Measurements from ENCODE around the gene ARHGAP12. TPM values are rescaled to one million over a fixed set of nuclear protein-coding genes. Genes with fewer than 3 reads are reported as not detected.
"Not testable (repeated sequence)": the region's sequence is repeated elsewhere in the genome, so short reads cannot be mapped to it uniquely, and the experiment has no call there.

The ARHGAP12 gene
- total RNA-seq, 2 donors from 2014 or later = 34.3 to 44.9 TPM

DNA sequence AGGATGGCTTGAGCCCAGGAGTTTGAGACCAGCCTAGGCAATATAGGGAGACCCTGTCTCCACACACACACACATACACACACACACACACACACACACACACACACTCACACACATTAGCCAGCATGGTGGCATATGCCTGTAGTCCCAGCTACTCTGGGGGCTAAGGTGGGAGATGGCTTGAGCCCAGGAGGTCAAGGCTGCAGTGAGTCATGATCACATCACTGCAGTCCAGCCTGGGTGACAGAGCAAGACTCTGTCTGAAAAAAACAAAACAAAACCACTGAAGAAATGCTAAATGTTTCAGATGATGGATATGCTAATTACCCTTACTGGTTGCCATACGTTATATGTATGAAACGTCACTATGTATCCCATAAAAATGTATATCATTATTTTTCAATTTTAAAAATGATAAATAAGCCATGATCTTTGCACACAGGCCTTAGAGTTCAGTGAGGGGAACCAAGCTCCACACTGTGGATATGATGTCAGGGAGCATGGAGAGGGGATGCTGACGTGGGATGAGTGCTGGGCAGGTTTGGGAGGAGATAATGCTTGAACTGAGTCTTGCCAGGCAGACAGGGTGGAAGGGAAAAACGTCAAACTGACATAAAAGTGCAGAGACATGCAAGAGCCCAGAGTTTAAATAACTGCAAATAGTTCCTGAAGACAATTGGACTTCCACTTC, 45.9 kb upstream of the ARHGAP12 start:
- Histone ChIP-seq H3K36me3 (no peaks in the 10 kb centered on the region), H3K4me1 (replicated peaks) (no peaks in the 10 kb centered on the region), H3K27ac (no peak overlapping the region), H3K9me3 (no peaks in the 10 kb centered on the region), H3K4me3 (no peak overlapping the region), H3K27me3 (replicated peaks; ENCODE audit: insufficient read depth) (no peaks in the 10 kb centered on the region)
- TF ChIP-seq, protein P1, sequence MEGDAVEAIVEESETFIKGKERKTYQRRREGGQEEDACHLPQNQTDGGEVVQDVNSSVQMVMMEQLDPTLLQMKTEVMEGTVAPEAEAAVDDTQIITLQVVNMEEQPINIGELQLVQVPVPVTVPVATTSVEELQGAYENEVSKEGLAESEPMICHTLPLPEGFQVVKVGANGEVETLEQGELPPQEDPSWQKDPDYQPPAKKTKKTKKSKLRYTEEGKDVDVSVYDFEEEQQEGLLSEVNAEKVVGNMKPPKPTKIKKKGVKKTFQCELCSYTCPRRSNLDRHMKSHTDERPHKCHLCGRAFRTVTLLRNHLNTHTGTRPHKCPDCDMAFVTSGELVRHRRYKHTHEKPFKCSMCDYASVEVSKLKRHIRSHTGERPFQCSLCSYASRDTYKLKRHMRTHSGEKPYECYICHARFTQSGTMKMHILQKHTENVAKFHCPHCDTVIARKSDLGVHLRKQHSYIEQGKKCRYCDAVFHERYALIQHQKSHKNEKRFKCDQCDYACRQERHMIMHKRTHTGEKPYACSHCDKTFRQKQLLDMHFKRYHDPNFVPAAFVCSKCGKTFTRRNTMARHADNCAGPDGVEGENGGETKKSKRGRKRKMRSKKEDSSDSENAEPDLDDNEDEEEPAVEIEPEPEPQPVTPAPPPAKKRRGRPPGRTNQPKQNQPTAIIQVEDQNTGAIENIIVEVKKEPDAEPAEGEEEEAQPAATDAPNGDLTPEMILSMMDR (IDR thresholded peaks at IDR 0.05) = no peak
- TF ChIP-seq POLR2AphosphoS5 (IDR thresholded peaks at IDR 0.05) = no peak
- TF ChIP-seq POLR2A (IDR thresholded peaks at IDR 0.05) = no peak
- intact Hi-C loops (cut with DNase I) = no loop called here
- 78% methylated on average over 4 of the region's 4 CpGs for WGBS
- no peak for DNase-seq (ENCODE audit: low spot score)

DNA sequence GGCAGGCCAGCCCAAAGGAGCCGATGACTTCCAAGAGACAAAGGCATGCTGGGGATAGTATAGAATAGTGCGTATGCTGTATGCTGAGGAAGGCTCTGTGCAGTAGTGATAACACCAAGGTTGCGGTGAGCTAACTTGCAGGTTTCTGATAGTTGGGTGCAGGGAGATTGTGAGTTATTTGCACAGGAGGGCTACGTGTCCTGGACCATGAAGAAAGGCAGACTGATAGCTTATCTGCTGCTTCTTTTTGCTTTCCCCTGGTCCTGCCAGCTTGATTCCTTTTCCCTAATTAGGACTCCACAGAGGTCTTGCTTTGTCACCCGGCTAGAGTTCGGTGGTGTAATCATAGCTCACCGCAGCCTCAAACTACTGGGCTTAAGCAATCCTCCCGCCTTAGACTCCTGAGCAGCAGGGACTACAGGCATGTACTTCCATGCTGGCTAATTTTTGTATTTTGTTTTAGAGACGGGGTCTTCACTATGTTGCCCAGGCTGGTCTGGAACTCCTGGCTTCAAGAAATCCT, 43.9 kb upstream of the ARHGAP12 start:
- H3K4me1 ChIP-seq (replicated peaks) = no peaks in the 10 kb centered on the region
- no peaks in the 10 kb centered on the region for H3K27me3 ChIP-seq (replicated peaks; ENCODE audit: insufficient read depth)
- H3K36me3 ChIP-seq = no peaks in the 10 kb centered on the region
- 91% methylated on average over 9 of the region's 9 CpGs for WGBS
- TF ChIP-seq POLR2A (IDR thresholded peaks at IDR 0.05) (no peak), POLR2AphosphoS5 (IDR thresholded peaks at IDR 0.05) (no peak)
- TF ChIP-seq, protein P1 (IDR thresholded peaks at IDR 0.05) = no peak
- intact Hi-C loops (cut with DNase I) = no loop called here
- no peak overlapping the region for H3K27ac ChIP-seq
- no peak for DNase-seq (ENCODE audit: low spot score)
- no peaks in the 10 kb centered on the region for H3K9me3 ChIP-seq
- H3K4me3 ChIP-seq = no peak overlapping the region

DNA sequence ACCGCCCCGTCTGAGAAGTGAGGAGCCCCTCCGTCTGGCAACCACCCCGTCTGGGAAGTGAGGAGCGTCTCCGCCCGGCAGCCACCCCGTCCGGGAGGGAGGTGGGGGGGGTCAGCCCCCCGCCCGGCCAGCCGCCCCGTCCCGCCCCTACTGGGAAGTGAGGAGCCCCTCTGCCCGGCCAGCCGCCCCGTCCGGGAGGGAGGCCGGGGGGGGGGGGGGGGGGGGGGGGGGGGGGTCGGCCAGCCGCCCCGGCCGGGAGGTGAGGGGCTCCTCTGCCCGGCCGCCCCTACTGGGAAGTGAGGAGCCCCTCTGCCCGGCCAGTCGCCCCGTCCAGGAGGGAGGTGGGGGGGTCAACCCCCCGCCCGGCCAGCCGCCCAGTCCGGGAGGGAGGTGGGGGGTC, 41.2 kb upstream of the ARHGAP12 start:
- H3K9me3 ChIP-seq; H3K36me3 ChIP-seq; DNase-seq (ENCODE audit: low spot score); H3K27ac ChIP-seq; intact Hi-C loops (cut with DNase I); H3K27me3 ChIP-seq (replicated peaks; ENCODE audit: insufficient read depth); H3K4me3 ChIP-seq; H3K4me1 ChIP-seq (replicated peaks): not testable (repeated sequence)
- WGBS = no CpG with 5 or more reads among the region's 32 CpGs

DNA sequence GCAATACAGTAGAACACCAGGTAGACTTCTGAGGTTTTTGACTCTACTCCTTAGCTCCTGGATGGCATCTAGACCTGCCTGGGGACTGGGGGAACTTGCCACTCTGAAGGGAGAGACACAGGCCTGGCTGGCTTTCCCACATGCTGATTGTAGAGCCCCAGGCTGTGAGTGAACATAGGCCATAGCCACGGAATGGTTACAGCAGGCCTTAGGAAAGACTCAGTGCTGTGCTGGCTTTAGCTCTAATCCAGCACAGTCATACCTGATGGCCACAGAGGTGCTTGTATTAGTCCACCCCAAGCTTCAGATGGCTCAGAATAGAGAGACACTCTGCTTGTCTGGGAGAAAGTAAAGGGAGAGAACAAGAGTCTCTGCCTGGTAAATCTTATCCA, 35.0 kb upstream of the ARHGAP12 start:
- no peak for DNase-seq (ENCODE audit: low spot score)
- intact Hi-C loops (cut with DNase I) = no loop called here
- WGBS = 68% methylated on average over 1 of the region's 1 CpG

DNA sequence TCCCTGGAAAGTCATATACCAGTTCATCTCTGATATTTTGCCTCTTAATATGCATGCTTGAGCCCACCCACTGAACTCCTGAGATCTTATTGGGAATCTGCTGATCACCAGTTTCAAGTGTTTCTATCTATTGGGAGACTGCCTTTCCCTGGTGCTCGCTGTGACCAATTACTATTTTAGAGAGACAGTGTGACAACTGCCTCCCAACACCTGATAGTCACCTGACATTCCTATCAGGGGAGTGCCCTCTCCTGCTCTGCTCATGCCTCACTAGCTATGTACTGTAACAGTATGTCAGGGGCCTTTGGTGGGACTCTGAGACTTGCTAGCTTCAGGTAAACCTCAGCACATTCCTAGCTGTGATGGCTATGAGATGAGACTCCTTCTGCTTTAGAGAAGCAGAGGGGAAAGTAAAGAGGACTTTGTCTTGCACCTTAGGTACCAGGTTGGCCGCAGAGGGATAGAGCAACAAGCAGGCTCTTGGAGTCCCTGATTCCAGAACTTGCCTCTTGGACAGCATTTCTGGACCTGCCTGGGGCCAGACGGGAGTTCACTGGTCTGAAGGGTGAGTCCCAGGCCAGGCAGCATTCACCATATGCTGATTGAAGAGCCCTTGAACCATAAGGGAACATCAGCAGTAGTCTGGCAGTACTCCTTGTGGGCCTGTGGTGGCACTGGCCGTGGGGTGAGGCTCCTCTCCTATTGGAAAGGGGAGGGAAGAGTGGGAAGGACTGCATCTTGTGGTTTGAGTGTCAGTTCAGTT, 34.4 kb upstream of the ARHGAP12 start:
- Histone ChIP-seq H3K4me3 (no peak overlapping the region), H3K4me1 (replicated peaks) (no peaks in the 10 kb centered on the region), H3K36me3 (no peaks in the 10 kb centered on the region), H3K9me3 (no peaks in the 10 kb centered on the region), H3K27me3 (replicated peaks; ENCODE audit: insufficient read depth) (no peaks in the 10 kb centered on the region), H3K27ac (no peak overlapping the region)
- intact Hi-C loops (cut with DNase I) = no loop called here
- no peak for DNase-seq (ENCODE audit: low spot score)
- TF ChIP-seq, protein P1 (IDR thresholded peaks at IDR 0.05) = no peak
- no peak for TF ChIP-seq POLR2A (IDR thresholded peaks at IDR 0.05)
- no peak for TF ChIP-seq POLR2AphosphoS5 (IDR thresholded peaks at IDR 0.05)
- WGBS = 86% methylated on average over 4 of the region's 4 CpGs

More for the DNA sequence above, 35.0 kb upstream of the ARHGAP12 start:
- H3K27me3 ChIP-seq (replicated peaks; ENCODE audit: insufficient read depth) = no peaks in the 10 kb centered on the region
- H3K4me1 ChIP-seq (replicated peaks) = no peaks in the 10 kb centered on the region
- no peak overlapping the region for H3K27ac ChIP-seq
- TF ChIP-seq, protein P1 (IDR thresholded peaks at IDR 0.05) = no peak
- no peak for TF ChIP-seq POLR2A (IDR thresholded peaks at IDR 0.05)
- H3K4me3 ChIP-seq = no peak overlapping the region
- no peaks in the 10 kb centered on the region for H3K36me3 ChIP-seq
- H3K9me3 ChIP-seq = no peaks in the 10 kb centered on the region

Measured in prostate gland (tissue), 2 donors.